SIG-M5 treated with dmso at 0.1 percent for 504 hours (cell line): ENCODE data around the gene NTMT2.

Source experiments
- DNase-seq: peaks from one replicate; lab custom pipeline; 2025; ENCODE audit not compliant: unreplicated experiment; lab: John Stamatoyannopoulos, UW

NTMT2 gene

DNA sequence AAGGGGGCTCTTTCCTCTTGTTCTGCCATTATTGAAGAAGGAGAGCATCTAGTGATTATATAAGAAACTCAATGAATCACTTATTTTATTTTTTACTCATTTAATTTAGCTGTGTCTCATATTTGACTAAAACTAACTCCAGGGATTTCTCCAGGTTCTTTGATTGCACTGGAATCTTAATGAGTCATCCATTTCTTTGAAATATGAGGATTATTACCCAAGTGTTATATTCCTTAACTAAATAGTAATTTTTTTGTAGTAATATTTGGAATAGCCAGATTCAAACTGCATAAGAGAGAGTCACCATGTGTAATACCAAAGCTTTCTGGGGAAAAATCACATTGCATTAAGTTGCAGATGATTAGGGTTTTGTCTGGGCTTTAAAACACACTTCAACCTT is 59.5 kb downstream of the NTMT2 start:
- DNase-seq: no peak

DNA sequence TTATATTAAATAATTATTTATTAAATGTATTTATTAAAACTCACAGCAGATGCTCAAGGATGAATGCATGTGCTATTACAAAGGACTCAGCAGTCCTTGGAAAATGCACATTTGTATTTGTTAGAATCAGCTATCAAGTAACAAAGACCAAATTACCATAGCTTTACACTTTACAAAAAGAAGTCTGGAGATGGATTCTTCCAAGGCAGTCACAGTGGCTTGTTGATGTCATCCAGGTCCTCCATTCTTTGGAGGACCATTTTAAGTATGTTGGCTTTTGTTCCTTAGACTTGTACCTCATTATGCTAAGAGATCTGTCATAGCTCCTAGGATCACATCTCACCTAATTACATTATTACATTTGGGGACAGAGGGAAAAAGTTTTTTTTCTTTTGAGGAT is 63.4 kb downstream of the NTMT2 start:
- no peak for DNase-seq

DNA sequence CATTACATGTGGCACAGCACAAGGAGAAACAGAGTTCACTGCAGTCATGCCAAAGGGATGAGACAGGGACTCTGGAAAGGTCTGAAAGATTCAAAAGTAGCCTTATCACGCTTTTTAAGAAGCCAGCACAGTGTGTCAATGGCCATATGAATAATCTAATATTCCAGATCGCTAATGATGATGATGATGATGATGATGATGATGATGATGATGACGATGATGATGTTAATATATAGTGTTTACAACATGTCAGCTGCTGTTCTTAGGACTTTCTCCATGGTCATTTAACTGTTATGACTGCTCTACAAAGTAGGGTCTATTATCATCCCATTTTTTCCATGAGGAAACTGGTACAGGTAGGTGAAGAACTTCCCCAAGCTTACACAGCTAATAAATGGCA is 64.4 kb downstream of the NTMT2 start:
- no peak for DNase-seq

DNA sequence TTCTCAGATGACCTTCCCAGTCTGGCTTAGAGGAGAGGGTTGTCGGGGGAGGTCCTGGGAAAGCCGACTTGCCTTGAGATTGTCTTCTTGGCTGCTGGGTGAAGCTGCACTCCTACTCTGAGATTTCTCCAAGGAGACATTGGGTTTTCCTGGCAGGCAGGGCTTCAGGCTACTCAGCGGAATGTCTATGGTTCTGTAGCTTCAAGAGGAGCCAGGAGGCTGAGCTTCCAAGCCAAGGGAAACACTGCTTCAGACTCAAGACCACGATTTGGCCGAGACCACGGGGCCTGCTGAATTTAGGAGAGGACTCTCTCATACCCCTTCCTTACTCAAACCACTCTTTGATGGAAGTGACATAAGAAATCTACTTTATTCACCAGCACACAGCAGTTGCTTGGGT is 67.8 kb downstream of the NTMT2 start:
- no peak for DNase-seq

DNA sequence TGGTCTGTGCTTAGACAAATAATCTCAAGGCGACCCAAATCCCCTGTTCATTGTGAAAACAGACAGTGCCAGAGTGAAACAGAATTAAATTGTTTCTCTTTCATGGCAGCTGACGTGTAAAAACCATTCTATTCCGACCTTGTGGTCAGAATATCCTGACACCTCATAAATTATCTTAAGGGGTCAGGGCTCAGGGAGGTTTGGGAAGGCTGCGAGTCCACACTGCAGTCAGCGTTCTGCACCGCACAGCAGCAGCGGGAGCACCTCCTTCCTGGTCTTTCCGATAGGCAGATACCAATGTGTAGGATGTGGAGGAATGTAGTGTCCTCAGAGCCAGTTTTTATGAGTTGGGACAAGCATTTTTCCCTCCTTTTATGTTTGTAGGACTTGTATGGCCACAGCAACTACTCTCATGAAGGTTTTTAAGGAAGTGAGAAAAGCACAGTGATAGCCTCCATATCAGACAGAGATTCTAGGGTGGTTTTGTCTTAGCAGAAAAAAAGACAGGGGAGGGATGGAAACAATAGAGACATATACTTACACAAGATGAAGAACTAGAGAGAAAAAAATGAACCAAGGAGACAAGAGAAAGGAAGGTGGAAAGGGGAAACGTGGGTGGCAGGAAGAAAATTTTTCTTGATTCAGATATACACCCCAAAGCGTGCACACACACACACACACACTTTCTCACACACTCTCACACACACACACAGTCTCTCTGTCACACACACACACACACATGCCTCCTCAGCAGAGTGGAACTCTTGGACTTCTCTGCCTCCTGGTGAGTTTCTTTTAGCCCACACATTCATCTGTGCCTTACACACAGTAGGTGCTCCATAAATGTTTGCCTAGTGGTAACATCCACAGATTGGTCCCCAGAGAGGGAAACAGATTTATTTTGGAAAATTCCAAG is 68.6 kb downstream of the NTMT2 start:
- DNase-seq: no peak

DNA sequence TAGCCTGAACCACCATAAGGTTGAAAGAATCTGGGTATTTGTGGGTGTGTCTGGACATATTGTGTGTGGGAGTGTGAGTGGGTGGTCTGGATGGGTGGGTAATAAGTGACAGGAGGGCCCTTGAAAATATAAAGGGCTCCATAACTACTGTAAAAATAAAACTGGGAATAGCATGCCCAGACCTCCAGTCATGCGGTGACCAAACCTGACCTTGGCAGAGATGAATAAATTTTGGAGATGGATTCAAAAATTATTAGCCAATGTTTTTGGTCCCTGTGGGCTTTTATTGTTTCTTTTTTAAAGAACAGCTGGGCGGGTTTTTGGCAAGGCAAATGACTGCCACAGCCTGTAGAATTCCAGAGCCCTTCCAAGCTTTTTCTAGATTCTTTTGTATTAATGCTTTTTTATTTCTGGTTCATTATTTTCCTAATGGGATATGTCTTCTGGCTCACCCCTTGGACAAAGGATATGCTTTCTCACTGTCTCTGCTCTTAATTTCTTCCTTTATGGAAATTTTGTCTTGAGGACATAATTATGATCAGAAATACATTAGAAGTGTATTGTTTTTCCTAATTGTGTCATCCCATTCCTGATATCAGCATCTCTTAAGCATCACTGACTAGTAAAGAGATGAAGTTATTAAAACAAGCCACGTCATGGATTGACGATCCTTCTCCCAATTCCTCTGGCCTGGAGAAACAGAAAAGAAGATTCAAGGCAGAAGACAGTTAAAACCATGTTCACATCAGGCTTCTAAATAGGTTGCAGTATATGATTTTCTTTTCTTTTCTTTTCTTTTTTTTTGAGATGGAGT is 69.5 kb downstream of the NTMT2 start:
- DNase-seq: no peak

DNA sequence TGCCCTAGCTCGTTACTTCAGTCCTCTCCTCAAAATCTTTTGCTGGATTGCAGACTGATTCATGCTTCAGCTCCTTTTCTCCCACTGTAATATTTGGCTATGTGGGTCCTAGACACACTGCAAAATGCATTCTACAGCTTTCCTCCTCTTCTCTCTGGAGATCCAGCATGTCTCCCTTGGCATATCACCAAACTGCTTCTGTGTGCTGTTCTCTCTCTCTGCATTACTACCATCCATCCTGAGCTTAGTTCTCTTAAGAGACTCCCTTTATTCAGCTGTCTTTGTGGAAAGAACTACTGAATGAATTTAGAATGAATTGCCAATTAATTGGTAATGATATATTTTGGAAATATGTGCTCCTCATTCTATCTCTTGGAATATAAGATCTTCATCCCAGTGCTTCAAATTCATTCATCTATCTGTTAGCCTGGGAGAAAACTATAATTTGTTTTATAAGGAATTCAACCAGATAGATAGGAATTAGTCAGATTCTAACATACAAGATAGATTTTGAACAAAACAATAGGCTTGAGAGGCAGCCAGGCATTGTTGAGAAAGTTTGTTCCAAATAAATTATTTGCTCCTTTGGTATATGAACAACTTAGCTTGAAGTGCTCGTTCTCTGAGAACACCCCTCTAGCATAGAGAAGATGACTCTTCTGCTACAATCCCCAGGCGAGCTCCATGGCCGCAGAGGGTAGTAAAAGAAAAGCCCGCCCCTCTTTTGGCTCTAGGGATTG is 71.9 kb downstream of the NTMT2 start:
- no peak for DNase-seq

DNA sequence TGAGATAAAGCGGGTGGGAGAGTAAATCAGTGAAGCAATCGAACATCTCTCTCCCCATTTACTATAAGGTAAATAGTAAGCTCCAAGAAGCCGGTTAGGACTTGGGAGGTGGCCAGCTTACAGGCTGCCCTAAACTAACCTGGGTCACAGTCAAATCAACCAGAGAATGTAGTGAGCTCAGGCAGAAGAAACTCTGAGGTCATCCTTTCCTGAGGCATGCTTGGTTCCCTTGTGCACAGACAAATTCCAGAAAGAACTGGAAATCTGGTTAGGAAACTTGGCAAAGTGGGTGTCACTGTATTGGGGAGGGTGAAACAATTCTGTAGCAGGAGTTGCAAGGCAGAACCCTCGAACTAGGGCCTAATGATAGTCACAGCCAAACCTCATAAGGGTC is 72.5 kb downstream of the NTMT2 start:
- DNase-seq: no peak
